ENCODE results near the gene PRKAG3. TPM values are rescaled to one million over a fixed set of nuclear protein-coding genes. Genes with fewer than 3 reads are reported as not detected.

PRKAG3 gene
- polyA plus RNA-seq, 1 of the 3 experiments (the other 2 are of a cell fraction): not detected

GRCh38 chr2:218833023-218833609 lies 1.5 kb upstream of the PRKAG3 start:
- Histone ChIP-seq H3K79me2 (ENCODE audit: insufficient read depth) (no peaks in the 10 kb centered on the region), H2AFZ (ENCODE audit: low read depth) (no peak overlapping the region), H3K4me3 (ENCODE audit: low read depth in 2 of 2, low read length in 1 of 2) (no peak overlapping the region), H3K4me1 (ENCODE audit: control insufficient read depth in 1 of 2, insufficient read depth in 2 of 2, low read depth in 1 of 2, low read length in 1 of 2) (peaks cover 0 to 9% of the 10 kb centered on the region in 2 experiments; a peak in 2 of 4 replicates), H3K27me3 (ENCODE audit: insufficient read depth) (no peaks in the 10 kb centered on the region; the same call in 1 of the 2 replicates), H3F3A (replicated peaks; ENCODE audit: insufficient read depth) (no peaks in the 10 kb centered on the region), H3K4me2 (no peak overlapping the region), H3K9me2 (no peaks in the 10 kb centered on the region), H3K27ac (ENCODE audit: low read depth in 2 of 2, low read length in 1 of 2) (no peak overlapping the region), H4K20me1 (ENCODE audit: insufficient read depth) (no peaks in the 10 kb centered on the region), H3K9me3 (no peaks in the 10 kb centered on the region), H3K9ac (no peak overlapping the region), H3K36me3 (replicated peaks in 1 of 2; ENCODE audit: control insufficient read depth in 1 of 2, insufficient read depth in 2 of 2, low read length in 1 of 2) (no peaks in the 10 kb centered on the region)
- ChIA-PET CTCF (interaction anchor here (2.1 kb wide), 1 partner anchor 15 kb away, joined by 12 read pairs; no protein-coding TSS in a partner anchor), POLR2A (interaction anchor here (0.5 kb wide), 1 partner anchor 288 kb away, joined by 4 read pairs; no protein-coding TSS in a partner anchor)
- DNase-seq: no peak
- 88% methylated on average over 4 of the region's 4 CpGs for WGBS (ENCODE audit: low lambda C conversion rate)
- TF ChIP-seq FOXM1 (IDR thresholded peaks at IDR 0.05; ENCODE audit: low read depth) (no peak), JUND (IDR thresholded peaks at IDR 0.05) (no peak), SIN3A (IDR thresholded peaks at IDR 0.05; ENCODE audit: borderline replicate concordance, low read depth, low read length) (no peak), MXI1 (IDR thresholded peaks at IDR 0.05; ENCODE audit: low read depth, low read length) (no peak)

GRCh38 chr2:218832520-218832919 lies 917 bp upstream of the PRKAG3 start:
- ChIA-PET CTCF (interaction anchor here (1.1 to 1.4 kb wide), 2 partner anchors 15 to 121 kb away, joined by 5 read pairs; no protein-coding TSS in a partner anchor), POLR2A (interaction anchor here (0.5 kb wide), 1 partner anchor 289 kb away, joined by 4 read pairs; no protein-coding TSS in a partner anchor)
- Histone ChIP-seq H2AFZ (ENCODE audit: low read depth) (no peak overlapping the region), H3K9me2 (no peaks in the 10 kb centered on the region), H3K79me2 (ENCODE audit: insufficient read depth) (no peaks in the 10 kb centered on the region), H3F3A (replicated peaks; ENCODE audit: insufficient read depth) (no peaks in the 10 kb centered on the region), H4K20me1 (ENCODE audit: insufficient read depth) (no peaks in the 10 kb centered on the region), H3K4me1 (ENCODE audit: control insufficient read depth in 1 of 2, insufficient read depth in 2 of 2, low read depth in 1 of 2, low read length in 1 of 2) (peaks cover 0 to 10% of the 10 kb centered on the region in 2 experiments; a peak in 2 of 4 replicates), H3K36me3 (replicated peaks in 1 of 2; ENCODE audit: control insufficient read depth in 1 of 2, insufficient read depth in 2 of 2, low read length in 1 of 2) (no peaks in the 10 kb centered on the region), H3K9ac (no peak overlapping the region), H3K27ac (ENCODE audit: low read depth in 2 of 2, low read length in 1 of 2) (no peak overlapping the region), H3K4me2 (no peak overlapping the region), H3K9me3 (no peaks in the 10 kb centered on the region), H3K4me3 (ENCODE audit: low read depth in 2 of 2, low read length in 1 of 2) (no peak overlapping the region), H3K27me3 (ENCODE audit: insufficient read depth) (no peaks in the 10 kb centered on the region; the same call in 1 of the 2 replicates)
- 75% methylated on average over 3 of the region's 3 CpGs for WGBS (ENCODE audit: low lambda C conversion rate)
- TF ChIP-seq MEF2A (IDR thresholded peaks at IDR 0.05; ENCODE audit: borderline replicate concordance, low read depth) (no peak), FOXJ3 (CRISPR knock-in tag; IDR thresholded peaks at IDR 0.05) (no peak), TCF12 (IDR thresholded peaks at IDR 0.05) (no peak), IRF3 (IDR thresholded peaks at IDR 0.05; ENCODE audit: low read depth, low read length) (no peak), RXRA (IDR thresholded peaks at IDR 0.05; ENCODE audit: borderline replicate concordance, low read depth) (no peak)
- DNase-seq: no peak

- Histone ChIP-seq H3K4me2 (no peak overlapping the region), H3F3A (replicated peaks; ENCODE audit: insufficient read depth) (no peaks in the 10 kb centered on the region), H2AFZ (ENCODE audit: low read depth) (no peak overlapping the region), H3K9me2 (no peaks in the 10 kb centered on the region), H3K27ac (ENCODE audit: low read depth in 2 of 2, low read length in 1 of 2) (no peak overlapping the region), H3K4me1 (ENCODE audit: control insufficient read depth in 1 of 2, insufficient read depth in 2 of 2, low read depth in 1 of 2, low read length in 1 of 2) (peaks cover 0 to 10% of the 10 kb centered on the region in 2 experiments; a peak in 2 of 4 replicates), H3K9ac (no peak overlapping the region), H4K20me1 (ENCODE audit: insufficient read depth) (no peaks in the 10 kb centered on the region), H3K4me3 (ENCODE audit: low read depth in 2 of 2, low read length in 1 of 2) (no peak overlapping the region), H3K79me2 (ENCODE audit: insufficient read depth) (no peaks in the 10 kb centered on the region), H3K36me3 (replicated peaks in 1 of 2; ENCODE audit: control insufficient read depth in 1 of 2, insufficient read depth in 2 of 2, low read length in 1 of 2) (no peaks in the 10 kb centered on the region), H3K27me3 (ENCODE audit: insufficient read depth) (no peaks in the 10 kb centered on the region; the same call in 1 of the 2 replicates), H3K9me3 (no peaks in the 10 kb centered on the region)
- DNase-seq: no peak
- CTCF ChIA-PET: interaction anchor here (1.1 to 1.4 kb wide), 2 partner anchors 15 to 121 kb away, joined by 5 read pairs; no protein-coding TSS in a partner anchor
- POLR2A ChIA-PET: no interaction called here
- 0% methylated on average over 1 of the region's 3 CpGs for WGBS (ENCODE audit: low lambda C conversion rate)
- TF ChIP-seq FOSL2 (IDR thresholded peaks at IDR 0.05; ENCODE audit: borderline replicate concordance, low read depth): no peak
- TF ChIP-seq RFX5 (IDR thresholded peaks at IDR 0.05; ENCODE audit: low read length): no peak
- no peak for TF ChIP-seq JUND (IDR thresholded peaks at IDR 0.05)
- TF ChIP-seq REST (IDR thresholded peaks at IDR 0.05; ENCODE audit: low read depth, low read length): no peak
- no peak for TF ChIP-seq USF1 (IDR thresholded peaks at IDR 0.05; ENCODE audit: borderline replicate concordance, low read depth)
- no peak for TF ChIP-seq NFIC (IDR thresholded peaks at IDR 0.05; ENCODE audit: borderline replicate concordance)
- no peak for TF ChIP-seq MEF2A (IDR thresholded peaks at IDR 0.05; ENCODE audit: borderline replicate concordance, low read depth)
Measured at GRCh38 chr2:218832081-218832480, 478 bp upstream of the PRKAG3 start.

Data from SK-N-SH (cell line).